Lower leg skin (tissue), 3 donors: ENCODE data around the gene ECM2.

Experiments used
- POLR2A ChIP-seq, 2 donors: fragments of 450-650 bp; IDR thresholded peaks; one replicate each; pipeline ENCODE4 v1.6.1; 2016 to 2017; ENCODE audit warnings: antibody characterized with exemption in 2 of 2, mild to moderate bottlenecking in 1 of 2, moderate library complexity in 1 of 2
- TF ChIP-seq, protein P1 (sequence below), 3 donors: fragments of 450-650 bp; IDR thresholded peaks; one replicate each; pipeline ENCODE4 v1.5.1; 2016; ENCODE audit warnings: antibody characterized with exemption in 3 of 3, mild to moderate bottlenecking in 3 of 3, moderate library complexity in 2 of 3

DNA sequence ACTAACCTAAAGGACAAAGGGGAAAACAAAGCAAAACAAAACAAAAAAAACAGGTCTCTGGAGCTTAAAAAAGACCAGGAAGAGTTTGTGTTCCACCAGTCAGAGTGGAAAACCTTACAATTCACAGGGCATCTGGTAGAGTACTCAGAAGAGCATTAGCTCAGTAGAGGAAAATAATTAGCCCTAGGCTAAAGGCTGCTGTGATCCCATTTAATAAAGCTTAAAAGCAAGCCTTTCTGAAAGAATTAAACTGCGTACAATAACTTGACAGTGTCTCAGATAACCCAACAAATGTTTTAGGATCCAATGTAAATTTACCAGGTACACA is 7.3 kb downstream of the ECM2 start:
- TF ChIP-seq, protein P1, sequence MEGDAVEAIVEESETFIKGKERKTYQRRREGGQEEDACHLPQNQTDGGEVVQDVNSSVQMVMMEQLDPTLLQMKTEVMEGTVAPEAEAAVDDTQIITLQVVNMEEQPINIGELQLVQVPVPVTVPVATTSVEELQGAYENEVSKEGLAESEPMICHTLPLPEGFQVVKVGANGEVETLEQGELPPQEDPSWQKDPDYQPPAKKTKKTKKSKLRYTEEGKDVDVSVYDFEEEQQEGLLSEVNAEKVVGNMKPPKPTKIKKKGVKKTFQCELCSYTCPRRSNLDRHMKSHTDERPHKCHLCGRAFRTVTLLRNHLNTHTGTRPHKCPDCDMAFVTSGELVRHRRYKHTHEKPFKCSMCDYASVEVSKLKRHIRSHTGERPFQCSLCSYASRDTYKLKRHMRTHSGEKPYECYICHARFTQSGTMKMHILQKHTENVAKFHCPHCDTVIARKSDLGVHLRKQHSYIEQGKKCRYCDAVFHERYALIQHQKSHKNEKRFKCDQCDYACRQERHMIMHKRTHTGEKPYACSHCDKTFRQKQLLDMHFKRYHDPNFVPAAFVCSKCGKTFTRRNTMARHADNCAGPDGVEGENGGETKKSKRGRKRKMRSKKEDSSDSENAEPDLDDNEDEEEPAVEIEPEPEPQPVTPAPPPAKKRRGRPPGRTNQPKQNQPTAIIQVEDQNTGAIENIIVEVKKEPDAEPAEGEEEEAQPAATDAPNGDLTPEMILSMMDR (IDR thresholded peaks at IDR 0.05) = no peak
- TF ChIP-seq POLR2A (IDR thresholded peaks at IDR 0.05) = no peak
